Fibroblast of pulmonary artery (primary cell): Measurements from ENCODE around the gene CA10.

ENCODE experiments used
- DNase-seq: peaks from one replicate; pipeline ENCODE4 v3.0.0-alpha.2; 2010; ENCODE audit warnings: low read depth
- H3K4me3 ChIP-seq: replicated peaks from 2 replicates; pipeline ENCODE4 v1.5.1; 2011; ENCODE audit warnings: low read depth, mild to moderate bottlenecking, control low read depth, low read length, moderate library complexity
- CTCF ChIP-seq: IDR thresholded peaks from 2 replicates; pipeline ENCODE4 v1.5.1; 2011; ENCODE audit warnings: mild to moderate bottlenecking, control low read depth, low read length, inconsistent platforms; ENCODE audit errors: missing control alignments

Gene CA10

GRCh38 chr17:51820252-51820651 is 338.3 kb downstream of the CA10 start:
- no peak for DNase-seq
- no peak overlapping the region for H3K4me3 ChIP-seq
- no peak for TF ChIP-seq CTCF

GRCh38 chr17:51819341-51820219 is 338.9 kb downstream of the CA10 start:
- no peak for DNase-seq
- TF ChIP-seq CTCF, result no peak
- H3K4me3 ChIP-seq, result no peak overlapping the region

- no peak for TF ChIP-seq CTCF
- no peak for DNase-seq
- no peak overlapping the region for H3K4me3 ChIP-seq
Measured at GRCh38 chr17:51818777-51819176, 339.7 kb downstream of the CA10 start.

- DNase-seq, result no peak
- TF ChIP-seq CTCF, result no peak
- no peak overlapping the region for H3K4me3 ChIP-seq
Measured at GRCh38 chr17:51817955-51818354, 340.6 kb downstream of the CA10 start.

- no peak overlapping the region for H3K4me3 ChIP-seq
- DNase-seq, result no peak
- no peak for TF ChIP-seq CTCF
Measured at GRCh38 chr17:51817117-51817516, 341.4 kb downstream of the CA10 start.

GRCh38 chr17:51815097-51815496 is 343.4 kb downstream of the CA10 start:
- no peak for DNase-seq
- TF ChIP-seq CTCF, result no peak
- H3K4me3 ChIP-seq, result no peak overlapping the region

GRCh38 chr17:51814521-51814920 is 344.0 kb downstream of the CA10 start:
- no peak for TF ChIP-seq CTCF
- no peak overlapping the region for H3K4me3 ChIP-seq
- no peak for DNase-seq
